T-helper 1 cell treated with Interleukin-12 subunit alpha and Interleukin-12 subunit beta and Interleukin-4 antibody, amounts not matched to agents 30 μg/mL and 1 μg/mL, for 36 hours (primary cell): ENCODE results near the gene PLEKHH2.

Experiments
- H3K27ac Mint-ChIP-seq: one replicate; pipeline ENCODE4 v1.8.0; 2021; ENCODE audit warnings: mild to moderate bottlenecking, mixed read lengths
- H3K27me3 Mint-ChIP-seq: one replicate; pipeline ENCODE4 v1.8.0; 2021; ENCODE audit warnings: low read depth, mixed read lengths
- H3K36me3 Mint-ChIP-seq: one replicate; pipeline ENCODE4 v1.8.0; 2021; ENCODE audit warnings: low read depth, mixed read lengths
- H3K4me1 Mint-ChIP-seq: one replicate; pipeline ENCODE4 v1.8.0; 2021; ENCODE audit warnings: low read depth, mixed read lengths
- H3K4me3 Mint-ChIP-seq: one replicate; pipeline ENCODE4 v1.8.0; 2021; ENCODE audit warnings: mild to moderate bottlenecking, moderate library complexity, mixed read lengths
- H3K9me3 Mint-ChIP-seq: one replicate; pipeline ENCODE4 v1.8.0; 2021; ENCODE audit warnings: mixed read lengths

The PLEKHH2 gene

GRCh38 chr2:43812947-43813346 lies 175.9 kb downstream of the PLEKHH2 start:
- Mint-ChIP-seq H3K9me3 (peaks cover 4% of the 10 kb centered on the region), H3K4me3 (no peak overlapping the region), H3K4me1 (no peaks in the 10 kb centered on the region), H3K36me3 (no peaks in the 10 kb centered on the region), H3K27me3 (no peaks in the 10 kb centered on the region), H3K27ac (no peak overlapping the region)

- H3K4me1 Mint-ChIP-seq: no peaks in the 10 kb centered on the region
- H3K27ac Mint-ChIP-seq: no peak overlapping the region
- H3K36me3 Mint-ChIP-seq: no peaks in the 10 kb centered on the region
- peaks cover 4% of the 10 kb centered on the region for H3K9me3 Mint-ChIP-seq
- H3K27me3 Mint-ChIP-seq: no peaks in the 10 kb centered on the region
- H3K4me3 Mint-ChIP-seq: no peak overlapping the region
These were observed 177.7 kb downstream of the PLEKHH2 start for GRCh38 chr2:43814711-43815110.
